ENCODE measurements around the gene CHORDC1.
"Not testable (repeated sequence)": the region's sequence is repeated elsewhere in the genome, so short reads cannot be mapped to it uniquely, and the experiment has no call there.

Gene CHORDC1

GRCh38 chr11:90241414-90241813, 18.6 kb upstream of the CHORDC1 start:
- Histone ChIP-seq H3K27ac (ENCODE audit: low read depth in 2 of 2, low read length in 2 of 2) (no peak overlapping the region), H3K9ac (ENCODE audit: low read depth in 1 of 2, low read length in 2 of 2) (no peak overlapping the region), H3K4me1 (ENCODE audit: control insufficient read depth in 2 of 2, insufficient read depth in 2 of 2, low read length in 2 of 2) (no peaks in the 10 kb centered on the region), H3K27me3 (ENCODE audit: control insufficient read depth in 2 of 2, insufficient read depth in 2 of 2, low read length in 2 of 2) (no peaks in the 10 kb centered on the region), H3K4me3 (ENCODE audit: low read length in 2 of 2) (no peak overlapping the region), H3K9me3 (ENCODE audit: control insufficient read depth in 2 of 2, low read length in 2 of 2) (no peaks in the 10 kb centered on the region), H3K36me3 (ENCODE audit: control insufficient read depth in 2 of 2, insufficient read depth in 2 of 2, low read length in 2 of 2) (no peaks in the 10 kb centered on the region)

GRCh38 chr11:90239967-90240636, 17.3 kb upstream of the CHORDC1 start:
- not testable (repeated sequence) for H3K4me3 ChIP-seq (ENCODE audit: low read length in 2 of 2); H3K9me3 ChIP-seq (ENCODE audit: control insufficient read depth in 2 of 2, low read length in 2 of 2); H3K9ac ChIP-seq (ENCODE audit: low read depth in 1 of 2, low read length in 2 of 2); H3K4me1 ChIP-seq (ENCODE audit: control insufficient read depth in 2 of 2, insufficient read depth in 2 of 2, low read length in 2 of 2); H3K27ac ChIP-seq (ENCODE audit: low read depth in 2 of 2, low read length in 2 of 2); H3K36me3 ChIP-seq (ENCODE audit: control insufficient read depth in 2 of 2, insufficient read depth in 2 of 2, low read length in 2 of 2); H3K27me3 ChIP-seq (ENCODE audit: control insufficient read depth in 2 of 2, insufficient read depth in 2 of 2, low read length in 2 of 2)

GRCh38 chr11:90237004-90237403, 14.2 kb upstream of the CHORDC1 start:
- Histone ChIP-seq H3K9me3 (ENCODE audit: control insufficient read depth in 2 of 2, low read length in 2 of 2) (no peaks in the 10 kb centered on the region), H3K4me3 (ENCODE audit: low read length in 2 of 2) (no peak overlapping the region), H3K9ac (ENCODE audit: low read depth in 1 of 2, low read length in 2 of 2) (no peak overlapping the region), H3K27me3 (ENCODE audit: control insufficient read depth in 2 of 2, insufficient read depth in 2 of 2, low read length in 2 of 2) (no peaks in the 10 kb centered on the region), H3K36me3 (ENCODE audit: control insufficient read depth in 2 of 2, insufficient read depth in 2 of 2, low read length in 2 of 2) (no peaks in the 10 kb centered on the region), H3K27ac (ENCODE audit: low read depth in 2 of 2, low read length in 2 of 2) (no peak overlapping the region), H3K4me1 (ENCODE audit: control insufficient read depth in 2 of 2, insufficient read depth in 2 of 2, low read length in 2 of 2) (peaks cover 0 to 8% of the 10 kb centered on the region in 2 donors)

- Histone ChIP-seq H3K9me3 (ENCODE audit: control insufficient read depth in 2 of 2, low read length in 2 of 2) (no peaks in the 10 kb centered on the region), H3K36me3 (ENCODE audit: control insufficient read depth in 2 of 2, insufficient read depth in 2 of 2, low read length in 2 of 2) (no peaks in the 10 kb centered on the region), H3K4me1 (ENCODE audit: control insufficient read depth in 2 of 2, insufficient read depth in 2 of 2, low read length in 2 of 2) (peaks cover 0 to 8% of the 10 kb centered on the region in 2 donors), H3K4me3 (ENCODE audit: low read length in 2 of 2) (no peak overlapping the region), H3K9ac (ENCODE audit: low read depth in 1 of 2, low read length in 2 of 2) (no peak overlapping the region), H3K27me3 (ENCODE audit: control insufficient read depth in 2 of 2, insufficient read depth in 2 of 2, low read length in 2 of 2) (no peaks in the 10 kb centered on the region), H3K27ac (ENCODE audit: low read depth in 2 of 2, low read length in 2 of 2) (peak overlapping the region in 1 of 2 donors; percentile 45)
Measured at GRCh38 chr11:90235526-90235925, 12.7 kb upstream of the CHORDC1 start.

GRCh38 chr11:90234977-90235376, 12.1 kb upstream of the CHORDC1 start:
- H3K9ac ChIP-seq (ENCODE audit: low read depth in 1 of 2, low read length in 2 of 2), result no peak overlapping the region
- H3K27ac ChIP-seq (ENCODE audit: low read depth in 2 of 2, low read length in 2 of 2), result peak overlapping the region in 1 of 2 donors; percentile 45
- H3K27me3 ChIP-seq (ENCODE audit: control insufficient read depth in 2 of 2, insufficient read depth in 2 of 2, low read length in 2 of 2), result no peaks in the 10 kb centered on the region
- H3K36me3 ChIP-seq (ENCODE audit: control insufficient read depth in 2 of 2, insufficient read depth in 2 of 2, low read length in 2 of 2), result no peaks in the 10 kb centered on the region
- no peak overlapping the region for H3K4me3 ChIP-seq (ENCODE audit: low read length in 2 of 2)
- H3K4me1 ChIP-seq (ENCODE audit: control insufficient read depth in 2 of 2, insufficient read depth in 2 of 2, low read length in 2 of 2), result peaks cover 0 to 8% of the 10 kb centered on the region in 2 donors
- no peaks in the 10 kb centered on the region for H3K9me3 ChIP-seq (ENCODE audit: control insufficient read depth in 2 of 2, low read length in 2 of 2)

GRCh38 chr11:90229791-90230190, 6.9 kb upstream of the CHORDC1 start:
- no peak overlapping the region for H3K27ac ChIP-seq (ENCODE audit: low read depth in 2 of 2, low read length in 2 of 2)
- H3K27me3 ChIP-seq (ENCODE audit: control insufficient read depth in 2 of 2, insufficient read depth in 2 of 2, low read length in 2 of 2), result no peaks in the 10 kb centered on the region
- H3K4me1 ChIP-seq (ENCODE audit: control insufficient read depth in 2 of 2, insufficient read depth in 2 of 2, low read length in 2 of 2), result peaks cover 0 to 4% of the 10 kb centered on the region in 2 donors
- no peaks in the 10 kb centered on the region for H3K9me3 ChIP-seq (ENCODE audit: control insufficient read depth in 2 of 2, low read length in 2 of 2)
- no peak overlapping the region for H3K4me3 ChIP-seq (ENCODE audit: low read length in 2 of 2)
- H3K36me3 ChIP-seq (ENCODE audit: control insufficient read depth in 2 of 2, insufficient read depth in 2 of 2, low read length in 2 of 2), result no peaks in the 10 kb centered on the region
- H3K9ac ChIP-seq (ENCODE audit: low read depth in 1 of 2, low read length in 2 of 2), result no peak overlapping the region

GRCh38 chr11:90228056-90228455, 5.2 kb upstream of the CHORDC1 start:
- no peak overlapping the region for H3K4me3 ChIP-seq (ENCODE audit: low read length in 2 of 2)
- H3K4me1 ChIP-seq (ENCODE audit: control insufficient read depth in 2 of 2, insufficient read depth in 2 of 2, low read length in 2 of 2), result peaks cover 0 to 2% of the 10 kb centered on the region in 2 donors

GRCh38 chr11:90223248-90223585, 368 bp upstream of the CHORDC1 start:
- H3K9me3 ChIP-seq (ENCODE audit: control insufficient read depth in 2 of 2, low read length in 2 of 2), result no peaks in the 10 kb centered on the region
- H3K4me3 ChIP-seq (ENCODE audit: low read length in 2 of 2), result peak overlapping the region; percentile 90 to 97
- H3K27ac ChIP-seq (ENCODE audit: low read depth in 2 of 2, low read length in 2 of 2), result peak overlapping the region; percentile 78 to 85
- H3K4me1 ChIP-seq (ENCODE audit: control insufficient read depth in 2 of 2, insufficient read depth in 2 of 2, low read length in 2 of 2), result peaks cover 7 to 12% of the 10 kb centered on the region in 2 donors
- no peaks in the 10 kb centered on the region for H3K27me3 ChIP-seq (ENCODE audit: control insufficient read depth in 2 of 2, insufficient read depth in 2 of 2, low read length in 2 of 2)
- H3K36me3 ChIP-seq (ENCODE audit: control insufficient read depth in 2 of 2, insufficient read depth in 2 of 2, low read length in 2 of 2), result no peaks in the 10 kb centered on the region
- H3K9ac ChIP-seq (ENCODE audit: low read depth in 1 of 2, low read length in 2 of 2), result peak overlapping the region; percentile 84

More at GRCh38 chr11:90228056-90228455, 5.2 kb upstream of the CHORDC1 start:
- Histone ChIP-seq H3K36me3 (ENCODE audit: control insufficient read depth in 2 of 2, insufficient read depth in 2 of 2, low read length in 2 of 2) (no peaks in the 10 kb centered on the region), H3K27me3 (ENCODE audit: control insufficient read depth in 2 of 2, insufficient read depth in 2 of 2, low read length in 2 of 2) (no peaks in the 10 kb centered on the region), H3K27ac (ENCODE audit: low read depth in 2 of 2, low read length in 2 of 2) (no peak overlapping the region), H3K9me3 (ENCODE audit: control insufficient read depth in 2 of 2, low read length in 2 of 2) (no peaks in the 10 kb centered on the region), H3K9ac (ENCODE audit: low read depth in 1 of 2, low read length in 2 of 2) (no peak overlapping the region)

GRCh38 chr11:90221803-90222458, 918 bp downstream of the CHORDC1 start:
- Histone ChIP-seq H3K27ac (ENCODE audit: low read depth in 2 of 2, low read length in 2 of 2) (peak overlapping the region; percentile 78 to 85), H3K4me1 (ENCODE audit: control insufficient read depth in 2 of 2, insufficient read depth in 2 of 2, low read length in 2 of 2) (peaks cover 7 to 12% of the 10 kb centered on the region in 2 donors), H3K27me3 (ENCODE audit: control insufficient read depth in 2 of 2, insufficient read depth in 2 of 2, low read length in 2 of 2) (no peaks in the 10 kb centered on the region), H3K36me3 (ENCODE audit: control insufficient read depth in 2 of 2, insufficient read depth in 2 of 2, low read length in 2 of 2) (no peaks in the 10 kb centered on the region), H3K4me3 (ENCODE audit: low read length in 2 of 2) (peak overlapping the region; percentile 90 to 97), H3K9ac (ENCODE audit: low read depth in 1 of 2, low read length in 2 of 2) (peak overlapping the region; percentile 84), H3K9me3 (ENCODE audit: control insufficient read depth in 2 of 2, low read length in 2 of 2) (no peaks in the 10 kb centered on the region)

GRCh38 chr11:90220391-90220790, 2.5 kb downstream of the CHORDC1 start:
- Histone ChIP-seq H3K4me3 (ENCODE audit: low read length in 2 of 2) (no peak overlapping the region), H3K27me3 (ENCODE audit: control insufficient read depth in 2 of 2, insufficient read depth in 2 of 2, low read length in 2 of 2) (no peaks in the 10 kb centered on the region), H3K36me3 (ENCODE audit: control insufficient read depth in 2 of 2, insufficient read depth in 2 of 2, low read length in 2 of 2) (no peaks in the 10 kb centered on the region), H3K27ac (ENCODE audit: low read depth in 2 of 2, low read length in 2 of 2) (no peak overlapping the region), H3K4me1 (ENCODE audit: control insufficient read depth in 2 of 2, insufficient read depth in 2 of 2, low read length in 2 of 2) (peaks cover 7 to 12% of the 10 kb centered on the region in 2 donors), H3K9ac (ENCODE audit: low read depth in 1 of 2, low read length in 2 of 2) (no peak overlapping the region), H3K9me3 (ENCODE audit: control insufficient read depth in 2 of 2, low read length in 2 of 2) (no peaks in the 10 kb centered on the region)

Measured in mucosa of rectum (tissue), 2 donors.